GOT3 (cell line): Measurements from ENCODE around the gene SLC18A3.

ENCODE experiments used
- DNase-seq: peaks from one replicate; lab custom pipeline; 2025; ENCODE audit warnings: mixed read lengths; lab: John Stamatoyannopoulos, UW

The SLC18A3 gene

DNA sequence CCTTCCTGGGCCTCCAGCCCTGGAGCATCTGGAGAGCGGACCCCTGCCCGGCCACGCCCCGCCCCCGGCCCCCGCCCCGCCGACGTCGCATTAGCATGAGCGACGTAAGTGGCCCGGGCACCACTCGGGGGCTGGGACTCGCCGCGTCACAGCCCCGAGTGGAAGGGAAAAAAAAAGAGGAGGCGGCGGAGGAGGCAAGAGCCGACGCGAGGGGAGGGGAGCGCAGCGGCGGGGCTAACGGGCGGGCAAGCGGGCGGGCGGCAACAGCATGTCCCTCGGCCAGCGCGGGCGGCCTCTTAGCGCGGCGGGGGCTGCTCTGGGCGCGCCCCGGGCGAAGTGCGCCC is at the start of gene SLC18A3:
TSS of gene SLC18A3 (plus strand) at position 197 of the 344 bp plus-strand sequence. CDS start 431 bp downstream, outside the sequence.
- DNase-seq, result no peak

DNA sequence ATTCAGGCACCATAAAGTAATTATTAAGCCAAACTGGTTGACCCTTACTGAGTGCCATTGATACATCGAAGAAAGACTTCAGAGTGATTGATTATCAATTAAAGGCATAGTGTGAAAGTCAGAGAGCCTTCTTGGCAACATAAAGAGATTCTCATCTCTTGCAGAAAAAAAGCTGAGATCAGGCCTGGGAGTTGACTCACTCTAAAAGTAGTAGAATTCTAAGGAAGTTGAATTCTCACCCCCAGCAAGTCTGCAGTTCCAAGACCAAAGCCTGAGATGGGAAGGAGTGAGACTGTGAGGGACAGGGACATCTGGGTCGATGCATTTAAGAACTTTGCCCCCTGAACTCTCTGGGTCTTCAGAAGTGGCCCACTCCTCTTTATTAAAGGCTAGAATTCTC is 49.6 kb upstream of the SLC18A3 start:
- no peak for DNase-seq

DNA sequence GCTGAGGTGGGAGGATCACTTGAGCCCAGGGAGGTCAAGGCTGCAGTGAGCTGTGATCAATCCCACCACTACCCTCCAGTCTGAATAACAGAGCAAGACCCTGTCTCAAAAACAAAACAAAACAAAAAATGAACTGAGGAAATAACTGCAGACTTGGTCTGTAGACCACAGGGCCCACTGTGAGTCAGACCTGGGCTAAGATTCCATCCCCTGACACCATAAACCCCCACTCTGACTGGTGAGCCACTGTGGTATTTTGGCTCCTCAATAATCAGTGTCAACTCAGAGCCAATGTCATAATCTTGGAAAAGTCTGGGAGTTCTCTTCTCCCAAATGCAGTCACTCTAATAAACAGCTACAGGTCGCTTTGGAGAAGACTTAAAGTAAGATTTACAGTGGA is 47.2 kb upstream of the SLC18A3 start:
- DNase-seq, result no peak

DNA sequence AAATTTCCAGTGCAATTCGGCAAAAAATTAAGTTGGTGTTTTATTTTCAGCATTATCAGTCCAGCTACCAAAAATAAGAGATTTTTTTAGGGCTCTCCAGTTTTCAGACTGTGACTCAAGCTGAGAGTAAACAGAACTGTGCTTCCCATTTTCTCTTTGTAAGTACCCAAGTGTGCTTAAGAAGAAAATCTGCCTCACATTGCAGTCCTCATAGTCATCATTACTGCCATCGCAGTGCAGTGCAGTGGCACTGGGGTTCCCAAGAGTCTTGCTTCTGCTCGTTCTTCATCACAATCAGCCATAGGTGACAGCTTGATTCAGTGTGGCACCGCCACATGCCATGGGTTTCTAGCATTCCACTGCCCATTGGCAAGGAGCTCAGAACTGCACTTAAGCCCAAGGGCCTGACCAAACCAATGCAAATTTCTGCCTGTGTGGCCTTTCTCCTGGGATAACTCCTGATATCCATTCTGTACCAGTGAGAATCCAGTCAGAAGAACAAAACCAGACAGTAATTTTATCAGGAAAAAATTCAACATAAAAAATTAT is 45.6 kb upstream of the SLC18A3 start:
- DNase-seq, result no peak

DNA sequence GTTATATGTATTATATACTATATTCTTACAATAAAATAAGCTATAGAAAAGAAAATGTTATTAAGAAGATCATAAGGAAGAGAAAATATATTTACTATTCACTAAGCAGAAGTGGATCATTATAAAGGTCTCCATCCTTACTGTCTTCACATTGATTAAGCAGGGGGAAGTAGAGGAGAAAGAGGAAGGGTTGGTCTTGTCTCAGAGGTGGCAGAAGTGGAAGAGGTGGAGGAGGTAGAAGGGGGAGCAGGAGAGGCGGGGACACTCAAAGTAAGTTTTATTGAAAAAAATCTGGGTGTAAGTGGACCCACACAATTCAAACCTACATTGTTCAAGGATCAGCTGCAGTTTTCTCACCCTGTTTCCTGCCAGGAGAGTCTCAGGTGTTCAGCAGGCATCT is 42.3 kb upstream of the SLC18A3 start:
- DNase-seq, result no peak

DNA sequence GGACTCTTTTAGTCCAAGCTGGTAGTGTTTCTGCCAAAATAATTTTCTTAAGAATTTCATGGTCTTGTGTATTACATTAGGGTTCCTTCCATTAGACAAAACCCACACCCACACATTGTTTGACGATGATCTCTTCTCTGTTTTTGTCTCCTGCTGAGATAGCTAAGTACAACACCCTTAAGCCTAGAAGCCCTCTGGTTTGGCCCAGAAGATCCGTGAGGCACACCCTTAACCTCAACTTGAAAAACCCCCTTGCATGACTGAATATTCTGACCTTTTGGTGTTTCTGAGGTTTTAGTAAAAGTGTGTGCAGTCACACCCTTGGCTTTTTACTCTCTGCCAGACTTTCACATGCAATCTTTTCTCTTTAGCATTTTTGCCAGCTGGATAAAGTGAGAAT is 41.9 kb upstream of the SLC18A3 start:
- DNase-seq, result no peak

DNA sequence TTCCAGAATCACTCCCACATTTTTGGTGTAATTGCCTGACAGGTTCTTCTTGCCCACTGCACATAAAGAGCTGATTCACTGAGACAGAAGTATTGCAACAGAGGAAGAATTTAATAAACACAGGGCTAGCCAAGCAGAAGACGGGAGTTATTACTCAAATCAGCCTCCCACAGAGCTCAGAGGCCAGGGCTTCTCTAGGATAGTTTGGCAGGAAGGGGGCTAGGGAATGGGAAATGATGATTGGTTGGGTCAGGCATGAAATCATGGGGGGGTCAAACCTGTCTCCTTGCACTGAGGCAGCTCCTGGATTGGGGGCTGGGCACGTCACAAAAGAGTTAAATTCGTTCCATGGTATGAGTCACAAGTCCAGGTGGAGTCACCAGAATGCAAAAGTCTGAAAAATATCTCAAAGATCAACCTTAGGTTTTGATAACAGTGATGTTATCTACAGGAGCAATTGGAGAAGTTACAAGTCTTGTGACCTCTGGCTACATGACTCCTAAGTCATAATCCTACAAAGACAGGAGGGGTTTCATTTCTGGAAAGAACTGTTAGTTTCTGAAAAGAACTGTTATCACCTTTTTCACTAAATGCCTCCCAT is 41.0 kb upstream of the SLC18A3 start:
- no peak for DNase-seq

DNA sequence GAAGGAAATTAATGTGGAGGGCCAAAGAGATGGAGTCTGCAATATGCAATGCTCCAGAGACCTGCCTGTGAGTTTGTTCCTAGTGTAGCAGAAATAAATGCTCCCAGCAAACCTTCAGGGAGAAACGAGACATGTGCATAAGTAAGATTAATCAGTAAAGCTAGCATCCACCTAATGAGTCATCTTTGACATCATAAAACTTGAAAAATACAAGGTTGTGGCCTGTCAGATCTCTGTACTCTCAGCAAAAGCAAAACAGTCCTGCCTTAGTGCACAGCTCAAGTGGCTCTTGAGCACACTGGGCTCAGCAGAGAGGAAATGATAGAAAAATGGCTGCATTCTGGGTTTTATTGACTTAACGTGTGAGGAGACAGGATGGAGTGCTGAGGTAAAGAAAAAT is 38.7 kb upstream of the SLC18A3 start:
- no peak for DNase-seq

DNA sequence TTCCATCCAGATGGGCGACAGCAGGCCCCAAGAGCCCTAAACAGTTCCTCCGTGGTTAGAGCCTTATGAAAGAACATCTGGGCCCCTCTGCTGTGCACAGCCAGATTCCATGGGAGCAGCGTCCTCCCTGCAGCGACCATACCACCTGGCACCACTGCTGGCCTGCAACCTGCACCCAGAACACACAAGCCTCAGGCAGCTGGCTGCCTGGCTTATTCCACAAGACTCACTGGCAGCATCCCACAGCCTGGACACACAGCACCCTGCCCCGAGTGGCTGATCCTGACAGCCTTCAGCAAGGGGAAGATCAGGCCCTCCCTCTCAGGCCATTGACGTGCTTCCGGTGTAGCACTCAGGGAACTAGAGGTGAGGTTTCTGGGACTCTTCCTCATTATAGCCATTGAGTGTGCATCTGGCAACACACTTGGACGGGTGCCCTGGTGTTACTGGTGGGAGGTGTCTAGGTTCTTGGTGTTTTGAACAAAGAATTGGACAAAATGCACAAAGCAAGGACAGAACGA is 37.5 kb upstream of the SLC18A3 start:
- DNase-seq, result no peak

DNA sequence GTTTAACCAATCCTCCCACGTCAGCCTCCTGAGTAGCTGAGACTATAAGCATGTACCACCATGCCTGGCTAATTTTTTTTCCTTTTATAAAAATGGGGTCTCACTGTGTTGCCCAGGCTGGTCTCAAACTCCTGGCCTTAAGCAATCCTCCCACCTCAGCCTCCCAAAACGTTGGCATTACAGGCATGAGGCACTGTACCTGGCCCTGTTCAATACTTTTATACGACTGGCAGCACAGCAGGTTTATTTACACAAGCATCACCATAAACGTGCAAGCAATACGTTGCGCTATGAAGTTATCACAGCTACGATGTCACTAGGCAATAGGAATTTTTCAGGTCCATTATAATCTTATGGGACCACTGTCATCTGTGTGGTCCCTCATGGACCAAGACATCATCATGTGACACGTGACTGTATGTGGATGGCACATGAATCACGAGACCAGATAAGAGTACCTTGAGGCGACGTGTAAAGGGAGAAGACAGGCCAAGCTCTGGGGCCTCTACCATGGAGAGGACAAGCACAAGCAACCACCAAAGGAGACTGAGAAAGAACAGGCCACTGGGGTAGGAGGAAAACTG is 34.5 kb upstream of the SLC18A3 start:
- DNase-seq, result no peak

DNA sequence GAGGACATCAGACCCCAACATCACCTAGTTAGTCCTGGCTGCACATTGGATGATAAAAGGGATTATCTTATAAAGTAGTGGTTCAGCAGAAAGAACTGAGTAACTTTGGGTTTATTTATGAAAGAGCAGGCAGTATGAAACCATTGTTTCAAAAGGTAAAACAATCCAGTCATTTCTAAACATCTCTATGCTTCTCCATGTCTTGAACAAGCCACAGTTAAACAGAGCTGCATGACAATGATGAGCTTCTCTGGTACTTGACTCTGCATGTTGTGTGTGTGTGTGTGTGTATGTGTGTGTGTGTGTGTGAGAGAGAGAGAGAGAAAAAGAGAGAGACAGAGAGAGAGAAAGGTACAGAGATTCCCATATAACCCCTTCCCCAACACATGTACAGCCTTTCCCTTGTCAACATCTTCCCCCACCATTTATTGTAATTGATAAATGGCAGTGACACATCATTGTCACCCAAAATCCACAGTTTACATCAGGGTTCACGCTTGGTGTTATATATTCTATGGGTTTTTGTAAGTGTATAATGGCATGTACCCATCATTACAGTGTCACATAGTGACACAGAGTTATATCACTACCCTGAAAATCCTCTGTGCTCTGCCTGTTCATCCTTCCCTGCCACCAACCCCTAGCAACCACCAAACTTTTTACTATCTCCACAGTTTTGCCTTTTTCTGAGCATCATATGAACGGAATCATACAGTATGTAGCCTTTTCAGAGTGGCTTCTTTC is 32.8 kb upstream of the SLC18A3 start:
- DNase-seq, result no peak

DNA sequence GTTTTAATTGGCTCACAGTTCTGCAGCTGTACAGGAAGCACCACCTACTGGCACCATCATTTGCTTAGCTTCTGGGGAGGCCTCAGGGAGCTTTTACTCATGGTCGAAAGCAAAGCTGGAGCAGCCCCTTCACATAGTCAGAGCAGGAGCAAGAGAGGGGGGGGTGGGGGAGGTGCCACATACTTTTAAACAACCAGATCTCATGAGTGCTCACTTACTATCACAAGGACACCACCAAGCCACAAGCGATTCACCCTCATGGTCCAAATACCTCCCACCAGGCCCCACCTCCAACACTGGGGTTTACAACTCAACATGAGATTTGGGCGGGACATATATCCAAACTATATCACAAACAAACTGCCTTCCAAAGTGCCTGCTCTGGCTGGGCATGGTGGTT is 31.7 kb upstream of the SLC18A3 start:
- no peak for DNase-seq

DNA sequence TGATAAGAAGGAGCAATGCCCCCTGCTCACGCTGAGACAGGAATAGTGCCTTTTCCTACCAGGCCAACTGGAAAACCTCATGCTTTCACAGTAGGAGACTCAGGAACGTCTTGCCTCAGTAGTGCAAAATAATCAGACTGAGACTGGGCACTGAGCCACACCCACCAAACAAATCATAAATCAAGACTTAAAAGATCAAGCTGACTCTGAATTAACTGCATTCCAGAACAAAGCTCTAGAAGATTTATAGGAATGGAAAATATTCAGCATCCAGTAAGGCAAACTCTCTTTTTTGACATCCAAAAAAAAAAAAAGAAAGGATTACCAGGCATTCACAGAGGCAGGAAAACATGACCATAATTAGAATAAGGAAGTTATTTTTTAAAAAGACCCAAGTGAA is 30.5 kb upstream of the SLC18A3 start:
- DNase-seq, result no peak

DNA sequence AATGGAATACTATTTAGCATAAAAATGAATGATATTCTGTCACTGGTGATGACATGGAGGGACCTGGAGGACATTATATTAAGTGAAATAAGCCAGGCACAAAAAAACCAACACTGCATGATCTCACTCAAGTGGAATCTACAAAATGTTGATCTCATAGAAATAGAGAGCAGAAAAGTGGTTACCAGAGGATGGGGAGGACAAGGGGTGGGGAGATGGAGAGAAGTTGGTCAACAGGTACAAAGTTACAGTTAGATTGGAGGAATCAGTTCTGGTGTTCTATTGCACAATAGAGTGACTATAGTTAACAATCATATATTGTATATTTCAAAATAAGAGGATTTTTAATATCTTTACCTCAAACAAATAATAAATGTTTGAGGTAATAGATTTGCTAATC is 24.7 kb upstream of the SLC18A3 start:
- no peak for DNase-seq

DNA sequence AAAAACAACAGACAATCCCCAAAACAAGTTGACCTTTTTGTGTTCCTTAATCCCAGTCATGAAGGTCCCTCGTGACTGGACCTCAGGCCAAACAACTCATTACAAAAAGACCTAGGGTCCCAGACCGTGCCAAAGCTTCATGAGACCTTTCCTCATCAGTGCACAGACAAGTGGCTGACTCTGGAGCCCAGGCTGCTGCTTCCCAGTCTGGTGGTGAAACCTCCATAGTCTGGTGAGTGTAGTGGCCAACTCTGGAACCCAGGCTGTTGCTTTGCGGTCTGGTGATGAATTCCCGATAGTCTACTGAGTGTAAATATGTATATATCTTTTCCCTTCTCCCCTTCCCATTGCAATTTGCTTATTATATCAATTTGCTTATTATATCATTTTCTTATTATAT is 22.1 kb upstream of the SLC18A3 start:
- no peak for DNase-seq

DNA sequence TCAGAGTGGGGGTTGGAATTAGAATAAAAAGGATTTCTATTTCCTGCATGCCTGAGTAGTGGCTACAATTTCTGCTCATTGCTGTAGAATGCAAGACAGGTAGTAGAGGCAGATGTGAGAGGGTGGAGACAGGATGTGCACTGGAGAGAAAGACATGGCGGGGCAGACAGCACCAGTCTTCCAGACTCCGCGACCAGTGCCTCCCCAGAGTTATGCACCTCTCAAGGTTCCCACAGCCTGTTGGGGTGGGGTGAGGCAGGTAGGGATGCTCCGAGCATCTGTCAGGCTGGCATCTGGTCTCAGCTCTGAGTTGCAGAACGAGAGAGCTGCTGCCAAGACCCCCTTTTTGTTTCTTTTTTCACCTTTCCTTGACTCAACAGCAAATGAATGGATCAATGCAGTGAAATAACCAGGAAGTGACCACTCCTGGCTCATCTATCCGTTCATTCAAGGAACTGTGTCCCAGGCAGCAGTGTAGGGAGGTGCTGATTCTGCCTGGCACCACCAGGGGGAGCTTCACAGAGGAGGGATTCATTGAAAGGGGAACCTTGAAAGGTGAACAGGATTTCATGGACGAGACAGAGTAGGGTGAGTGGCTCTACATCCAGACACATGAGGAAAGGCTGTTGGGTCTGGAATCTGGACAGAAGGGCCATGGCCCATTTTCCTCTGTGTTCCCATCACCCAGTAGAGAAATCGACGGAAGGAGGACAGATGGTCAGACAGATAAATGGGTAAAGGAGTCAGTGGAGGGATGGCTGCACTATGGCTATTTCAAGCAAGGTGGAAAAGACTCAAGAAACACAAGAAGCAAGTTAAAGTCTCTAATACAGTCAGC is 17.2 kb upstream of the SLC18A3 start:
- no peak for DNase-seq

DNA sequence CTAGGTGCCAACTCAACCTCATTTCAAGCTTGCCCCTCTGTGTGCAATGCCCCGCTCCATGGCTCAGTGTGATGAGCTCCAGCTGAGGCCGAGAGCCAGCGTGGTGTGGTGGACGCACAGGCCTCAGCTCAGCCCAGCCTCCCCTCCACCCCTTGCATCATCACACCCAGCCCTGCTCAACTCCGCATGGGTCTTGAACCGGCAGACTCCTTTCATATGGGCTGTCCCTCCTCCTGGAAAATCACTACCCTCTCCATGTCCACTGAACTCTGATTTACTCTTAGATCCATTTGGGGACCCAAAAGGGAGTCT is 16.6 kb upstream of the SLC18A3 start:
- DNase-seq, result no peak

DNA sequence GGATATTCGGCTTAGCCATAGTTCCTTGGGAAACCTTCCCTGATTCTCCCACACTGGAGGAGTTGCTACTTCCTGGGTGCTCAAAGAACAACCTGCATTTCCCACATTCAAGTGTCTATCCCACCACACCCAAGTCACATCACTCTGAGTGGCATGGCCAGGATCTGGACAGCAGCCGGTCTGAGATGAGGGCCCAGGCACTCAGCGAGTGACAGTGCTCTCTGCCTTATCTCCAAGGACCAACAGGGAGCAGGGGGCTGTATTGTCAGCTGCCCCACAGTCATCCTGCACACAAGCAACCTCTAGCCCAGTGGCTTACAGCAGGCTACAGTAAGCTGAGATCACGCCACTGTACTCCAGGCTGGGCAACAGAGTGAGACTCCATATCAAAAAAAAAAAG is 16.1 kb upstream of the SLC18A3 start:
- DNase-seq, result no peak

DNA sequence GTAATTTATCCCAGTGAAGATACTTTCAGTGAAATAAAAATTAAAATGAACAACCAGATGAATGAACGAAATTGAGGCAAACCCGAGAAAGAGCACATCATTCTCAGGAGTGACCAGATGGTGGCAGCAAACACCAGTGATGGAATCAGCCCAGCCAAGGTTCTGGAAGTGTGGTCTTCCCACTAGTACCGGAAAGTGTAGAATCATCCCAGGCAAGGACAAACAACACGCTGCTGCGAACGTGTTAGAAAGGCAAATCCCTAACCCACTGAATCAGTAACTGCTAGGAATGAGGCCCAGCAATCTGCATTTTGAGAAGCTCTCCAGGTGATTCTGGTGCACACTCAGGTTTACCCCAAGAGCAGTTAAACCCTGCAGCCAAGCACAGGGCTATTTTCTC is 15.5 kb upstream of the SLC18A3 start:
- no peak for DNase-seq

DNA sequence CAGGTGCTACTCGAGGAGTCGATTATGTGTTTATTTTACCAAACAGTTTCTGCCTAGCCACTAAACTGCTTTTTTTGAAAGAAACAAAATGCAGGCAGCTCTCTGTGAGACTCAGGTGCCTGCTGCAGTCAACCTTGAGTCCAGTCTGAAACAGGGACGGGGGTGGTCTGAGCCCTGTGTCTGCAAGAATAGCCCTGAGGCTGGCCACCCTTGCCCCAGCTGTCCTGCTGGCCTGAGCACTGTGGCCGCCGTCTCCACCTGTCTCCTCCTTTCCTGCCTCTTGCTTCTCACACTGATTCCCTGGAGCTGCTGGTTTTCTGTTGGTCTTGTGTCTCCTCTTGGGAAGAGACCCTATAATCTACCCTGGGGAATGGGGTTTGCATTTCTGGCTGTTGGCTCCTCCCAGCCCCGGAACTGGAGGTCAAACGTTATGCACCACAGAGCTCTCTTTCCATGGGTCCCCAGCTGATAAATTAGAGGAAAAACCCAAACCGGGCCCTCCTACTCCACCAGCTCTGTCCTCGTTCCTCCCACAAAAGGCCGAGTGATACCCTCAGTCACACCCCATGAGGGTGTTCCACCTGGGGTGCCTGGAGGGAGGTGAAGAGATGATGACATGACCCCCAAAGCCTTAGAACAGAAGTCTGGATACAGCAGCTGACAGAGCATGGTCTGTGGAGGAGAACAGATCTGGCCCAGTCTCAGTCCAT is 15.0 kb upstream of the SLC18A3 start:
- DNase-seq, result no peak

DNA sequence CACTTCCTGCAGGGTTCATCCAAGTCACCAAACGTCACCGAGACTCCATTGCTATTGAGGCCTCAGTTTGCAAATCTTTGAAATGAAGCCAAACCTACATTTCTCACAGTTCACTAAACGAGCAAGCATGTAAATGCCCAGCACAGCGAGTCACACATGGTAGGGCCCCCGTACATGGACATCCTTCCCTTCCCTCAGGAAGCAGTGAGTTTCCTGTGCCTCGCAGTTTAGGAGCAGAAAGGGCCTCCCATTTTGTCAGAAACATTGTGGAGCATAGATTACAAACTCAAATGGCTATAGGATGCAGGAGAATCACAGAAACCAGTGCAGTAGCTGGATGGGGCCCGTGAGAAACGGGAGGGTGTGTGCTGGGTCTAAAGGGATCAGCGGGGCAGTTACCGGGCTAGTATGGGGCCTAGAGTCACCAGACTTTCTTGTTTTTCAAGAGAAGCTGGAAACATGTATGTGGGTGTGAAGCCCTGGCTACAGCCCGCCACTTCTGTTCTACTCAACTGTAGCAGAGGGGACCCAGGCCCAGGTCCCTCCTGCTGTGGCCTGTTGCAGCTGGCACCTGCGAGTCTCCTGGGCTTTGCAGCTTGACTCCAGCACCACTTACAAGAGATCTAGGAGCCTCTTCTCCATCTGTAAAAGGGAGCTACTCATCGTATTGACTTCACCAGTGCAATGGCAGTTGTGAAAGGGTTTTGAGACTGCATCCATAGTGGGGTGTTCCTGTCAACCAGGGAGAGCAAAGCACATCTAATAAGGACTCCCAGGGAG is 14.2 kb upstream of the SLC18A3 start:
- no peak for DNase-seq
